Effector memory CD4-positive, alpha-beta T cell (primary cell): ENCODE measurements around the gene C5AR2.

Experiments used
- DNase-seq, 3 donors: peaks; one replicate each; pipeline ENCODE4 v3.0.0-alpha.2; 2020
- H3K27ac ChIP-seq: 2 replicates; pipeline ENCODE4 v1.7.0; 2013; ENCODE audit warnings: mild to moderate bottlenecking, low read length, moderate library complexity; ENCODE audit not compliant: insufficient read depth, poor library complexity, severe bottlenecking
- H3K27me3 ChIP-seq: replicated peaks from 2 replicates; pipeline ENCODE4 v1.7.0; 2013; ENCODE audit warnings: mild to moderate bottlenecking, low read length; ENCODE audit not compliant: insufficient read depth, control insufficient read depth, poor library complexity, severe bottlenecking
- H3K36me3 ChIP-seq: 2 replicates; pipeline ENCODE4 v1.7.0; 2013; ENCODE audit warnings: mild to moderate bottlenecking, low read length, moderate library complexity; ENCODE audit not compliant: control insufficient read depth, insufficient read depth
- H3K4me1 ChIP-seq: 2 replicates; pipeline ENCODE4 v1.7.0; 2013; ENCODE audit warnings: low read length, mild to moderate bottlenecking; ENCODE audit not compliant: control insufficient read depth, insufficient read depth, poor library complexity, severe bottlenecking
- H3K4me3 ChIP-seq: 2 replicates; pipeline ENCODE4 v1.7.0; 2013; ENCODE audit warnings: low read length, low read depth, mild to moderate bottlenecking; ENCODE audit not compliant: insufficient read depth, poor library complexity, severe bottlenecking
- H3K9me3 ChIP-seq: 2 replicates; pipeline ENCODE4 v1.7.0; 2013; ENCODE audit warnings: mild to moderate bottlenecking, low read length, moderate library complexity; ENCODE audit not compliant: control insufficient read depth

Gene C5AR2

GRCh38 chr19:47309608-47310007 lies 22.4 kb upstream of the C5AR2 start, which contains the start of gene C5AR1:
TSS of gene C5AR1 (plus strand) at chr19:47309861. CDS start at chr19:47309896, 35 bp downstream.
- Histone ChIP-seq H3K27me3 (peaks cover 3% of the 10 kb centered on the region), H3K27ac (no peak within 1 kb of the TSS), H3K4me3 (no peak within 1 kb of the TSS), H3K9me3 (no peaks in the 10 kb centered on the region), H3K36me3 (no peaks in the 10 kb centered on the region), H3K4me1 (no peaks in the 10 kb centered on the region)
- DNase-seq: no peak

- peaks cover 3% of the 10 kb centered on the region for H3K27me3 ChIP-seq
- H3K27ac ChIP-seq: no peak overlapping the region
- no peaks in the 10 kb centered on the region for H3K9me3 ChIP-seq
- H3K4me1 ChIP-seq: no peaks in the 10 kb centered on the region
- H3K36me3 ChIP-seq: no peaks in the 10 kb centered on the region
- H3K4me3 ChIP-seq: no peak overlapping the region
- DNase-seq: no peak
These were observed 21.7 kb upstream of the C5AR2 start for GRCh38 chr19:47310323-47310722.

- Histone ChIP-seq H3K27me3 (peaks cover 3% of the 10 kb centered on the region), H3K4me3 (no peak overlapping the region), H3K27ac (no peak overlapping the region), H3K9me3 (no peaks in the 10 kb centered on the region), H3K36me3 (no peaks in the 10 kb centered on the region), H3K4me1 (no peaks in the 10 kb centered on the region)
- DNase-seq: no peak
These were observed 21.2 kb upstream of the C5AR2 start for GRCh38 chr19:47310819-47311218.

- Histone ChIP-seq H3K4me1 (no peaks in the 10 kb centered on the region), H3K27ac (no peak overlapping the region), H3K4me3 (no peak overlapping the region)
These were observed 19.5 kb upstream of the C5AR2 start for GRCh38 chr19:47312366-47313006.

GRCh38 chr19:47313754-47314295 lies 18.1 kb upstream of the C5AR2 start:
- no peaks in the 10 kb centered on the region for H3K36me3 ChIP-seq
- peaks cover 5% of the 10 kb centered on the region for H3K27me3 ChIP-seq
- H3K4me3 ChIP-seq: no peak overlapping the region
- H3K27ac ChIP-seq: no peak overlapping the region
- no peak for DNase-seq
- H3K4me1 ChIP-seq: no peaks in the 10 kb centered on the region
- H3K9me3 ChIP-seq: no peaks in the 10 kb centered on the region

More at GRCh38 chr19:47312366-47313006, 19.5 kb upstream of the C5AR2 start:
- H3K27me3 ChIP-seq: peaks cover 3% of the 10 kb centered on the region
- no peaks in the 10 kb centered on the region for H3K36me3 ChIP-seq
- no peak for DNase-seq
- no peaks in the 10 kb centered on the region for H3K9me3 ChIP-seq

GRCh38 chr19:47315125-47315821 lies 16.7 kb upstream of the C5AR2 start:
- DNase-seq: no peak
- Histone ChIP-seq H3K27ac (no peak overlapping the region), H3K36me3 (no peaks in the 10 kb centered on the region), H3K4me3 (no peak overlapping the region), H3K9me3 (no peaks in the 10 kb centered on the region), H3K4me1 (no peaks in the 10 kb centered on the region), H3K27me3 (peaks cover 5% of the 10 kb centered on the region)

- DNase-seq: no peak
- Histone ChIP-seq H3K36me3 (no peaks in the 10 kb centered on the region), H3K4me3 (no peak overlapping the region), H3K9me3 (no peaks in the 10 kb centered on the region), H3K27me3 (peaks cover 5% of the 10 kb centered on the region), H3K27ac (no peak overlapping the region), H3K4me1 (no peaks in the 10 kb centered on the region)
These were observed 15.5 kb upstream of the C5AR2 start for GRCh38 chr19:47316513-47316912.

- no peaks in the 10 kb centered on the region for H3K4me1 ChIP-seq
- no peak overlapping the region for H3K27ac ChIP-seq
- H3K4me3 ChIP-seq: no peak overlapping the region
- peaks cover 2% of the 10 kb centered on the region for H3K27me3 ChIP-seq
- no peak for DNase-seq
- no peaks in the 10 kb centered on the region for H3K9me3 ChIP-seq
- H3K36me3 ChIP-seq: no peaks in the 10 kb centered on the region
These were observed 11.8 kb upstream of the C5AR2 start for GRCh38 chr19:47319923-47320871.

GRCh38 chr19:47321630-47322029 lies 10.3 kb upstream of the C5AR2 start:
- H3K36me3 ChIP-seq: no peaks in the 10 kb centered on the region
- no peaks in the 10 kb centered on the region for H3K4me1 ChIP-seq
- H3K27ac ChIP-seq: no peak overlapping the region
- no peak overlapping the region for H3K4me3 ChIP-seq
- no peaks in the 10 kb centered on the region for H3K9me3 ChIP-seq
- DNase-seq: no peak
- H3K27me3 ChIP-seq: peaks cover 2% of the 10 kb centered on the region
